A549 (cell line): ENCODE results near the gene LSM12.

Experiments used
- CEBPB ChIP-seq, 2 experiments: fragments of >200 bp in 1 of 2; sonication (Bioruptor Twin) in 1 of 2; formaldehyde crosslinking in 1 of 2; IDR thresholded peaks; 2 replicates each; pipeline ENCODE4 v1.6.1; 2012 to 2016
- JUN ChIP-seq, 2 experiments: fragments of >200 bp; sonication (Bioruptor Twin); formaldehyde crosslinking; IDR thresholded peaks; 2 replicates in 1 of 2; 3 replicates in 1 of 2; pipeline ENCODE4 v1.6.1; 2016 to 2017
- MAFK ChIP-seq: fragments of 450-650 bp; IDR thresholded peaks from 2 replicates; pipeline ENCODE4 v1.6.1; 2014; ENCODE audit not compliant: partially characterized antibody
- POLR2A ChIP-seq: IDR thresholded peaks from 2 replicates; pipeline ENCODE4 v1.6.1; 2012; ENCODE audit warnings: mild to moderate bottlenecking, low read length
- RFX5 ChIP-seq: fragments of 450-650 bp; IDR thresholded peaks from 2 replicates; pipeline ENCODE4 v1.7.1; 2014; ENCODE audit warnings: antibody characterized with exemption, mild to moderate bottlenecking, moderate library complexity
- SMC3 ChIP-seq: fragments of >200 bp; sonication (Bioruptor Twin); formaldehyde crosslinking; IDR thresholded peaks from 3 replicates; pipeline ENCODE4 v1.6.1; 2018; ENCODE audit warnings: inconsistent platforms
- TF ChIP-seq, protein P1 (sequence below): fragments of >200 bp; sonication (Bioruptor Twin); formaldehyde crosslinking; IDR thresholded peaks from 3 replicates; pipeline ENCODE4 v1.5.1; 2016
- TF ChIP-seq, protein P2 (sequence below): fragments of 250-450 bp; sonication (Bioruptor Pico); IDR thresholded peaks from 2 replicates; pipeline ENCODE4 v1.5.0; 2021; ENCODE audit warnings: mild to moderate bottlenecking, moderate library complexity, borderline replicate concordance

DNA sequence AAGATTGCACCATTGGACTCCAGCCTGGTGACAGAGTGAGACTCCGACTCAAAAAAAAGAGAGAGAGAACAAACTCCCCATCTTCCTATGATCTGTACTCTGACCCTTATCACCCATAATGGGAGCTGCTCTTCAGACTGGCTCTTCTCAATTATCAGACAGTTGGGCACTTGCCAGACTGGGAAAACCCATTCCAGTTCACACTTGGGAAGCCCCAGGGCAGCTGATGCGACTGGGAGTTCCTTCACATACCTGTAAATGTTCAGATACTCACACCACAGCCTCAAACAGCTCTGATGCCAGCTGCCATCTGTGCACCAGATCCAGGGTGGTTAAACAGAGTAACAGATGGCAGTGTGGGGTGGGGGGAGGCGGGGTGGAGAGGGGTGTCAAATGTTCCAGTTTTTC lies 27.9 kb downstream of the LSM12 start:
- TF ChIP-seq, protein P1, sequence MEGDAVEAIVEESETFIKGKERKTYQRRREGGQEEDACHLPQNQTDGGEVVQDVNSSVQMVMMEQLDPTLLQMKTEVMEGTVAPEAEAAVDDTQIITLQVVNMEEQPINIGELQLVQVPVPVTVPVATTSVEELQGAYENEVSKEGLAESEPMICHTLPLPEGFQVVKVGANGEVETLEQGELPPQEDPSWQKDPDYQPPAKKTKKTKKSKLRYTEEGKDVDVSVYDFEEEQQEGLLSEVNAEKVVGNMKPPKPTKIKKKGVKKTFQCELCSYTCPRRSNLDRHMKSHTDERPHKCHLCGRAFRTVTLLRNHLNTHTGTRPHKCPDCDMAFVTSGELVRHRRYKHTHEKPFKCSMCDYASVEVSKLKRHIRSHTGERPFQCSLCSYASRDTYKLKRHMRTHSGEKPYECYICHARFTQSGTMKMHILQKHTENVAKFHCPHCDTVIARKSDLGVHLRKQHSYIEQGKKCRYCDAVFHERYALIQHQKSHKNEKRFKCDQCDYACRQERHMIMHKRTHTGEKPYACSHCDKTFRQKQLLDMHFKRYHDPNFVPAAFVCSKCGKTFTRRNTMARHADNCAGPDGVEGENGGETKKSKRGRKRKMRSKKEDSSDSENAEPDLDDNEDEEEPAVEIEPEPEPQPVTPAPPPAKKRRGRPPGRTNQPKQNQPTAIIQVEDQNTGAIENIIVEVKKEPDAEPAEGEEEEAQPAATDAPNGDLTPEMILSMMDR = no peak
- TF ChIP-seq RFX5 (no peak), CEBPB (IDR thresholded peaks at IDR 0.05) (no peak), MAFK (no peak), SMC3 (no peak), JUN (IDR thresholded peaks at IDR 0.05) (no peak), POLR2A (no peak)
- TF ChIP-seq, protein P2, sequence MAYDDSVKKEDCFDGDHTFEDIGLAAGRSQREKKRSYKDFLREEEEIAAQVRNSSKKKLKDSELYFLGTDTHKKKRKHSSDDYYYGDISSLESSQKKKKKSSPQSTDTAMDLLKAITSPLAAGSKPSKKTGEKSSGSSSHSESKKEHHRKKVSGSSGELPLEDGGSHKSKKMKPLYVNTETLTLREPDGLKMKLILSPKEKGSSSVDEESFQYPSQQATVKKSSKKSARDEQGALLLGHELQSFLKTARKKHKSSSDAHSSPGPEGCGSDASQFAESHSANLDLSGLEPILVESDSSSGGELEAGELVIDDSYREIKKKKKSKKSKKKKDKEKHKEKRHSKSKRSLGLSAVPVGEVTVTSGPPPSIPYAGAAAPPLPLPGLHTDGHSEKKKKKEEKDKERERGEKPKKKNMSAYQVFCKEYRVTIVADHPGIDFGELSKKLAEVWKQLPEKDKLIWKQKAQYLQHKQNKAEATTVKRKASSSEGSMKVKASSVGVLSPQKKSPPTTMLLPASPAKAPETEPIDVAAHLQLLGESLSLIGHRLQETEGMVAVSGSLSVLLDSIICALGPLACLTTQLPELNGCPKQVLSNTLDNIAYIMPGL (CRISPR knock-in tag) = no peak
